GM23338 (cell line): ENCODE data around the gene ACSL6. TPM values are rescaled to one million over a fixed set of nuclear protein-coding genes. Genes with fewer than 3 reads are reported as not detected.

Experiments
- ATAC-seq: fragments of 200-7000 bp; cut with Tn5 transposase; 3 replicates; pipeline ENCODE4 v1.9.1; 2020
- DNase-seq: peaks from one replicate; pipeline ENCODE4 v3.0.0-alpha.2; 2015; ENCODE audit warnings: low spot score
- H2AFZ ChIP-seq: fragments of 200-600 bp; sonication (generic); 2 replicates; pipeline ENCODE4 v1.8.0; 2016; ENCODE audit warnings: antibody characterized with exemption, mild to moderate bottlenecking, moderate library complexity
- H3F3A ChIP-seq: fragments of 200-600 bp; sonication (generic); replicated peaks from 2 replicates; pipeline ENCODE4 v1.8.0; 2017; ENCODE audit warnings: antibody characterized with exemption, mixed run types, low read depth
- H3K27ac ChIP-seq: fragments of 200-600 bp; sonication (generic); 2 replicates; pipeline ENCODE4 v1.6.1; 2016; ENCODE audit warnings: low read depth
- H3K27me3 ChIP-seq: fragments of 200-600 bp; sonication (generic); 2 replicates; pipeline ENCODE4 v1.8.0; 2016; ENCODE audit warnings: mild to moderate bottlenecking, mixed run types, moderate library complexity; ENCODE audit not compliant: insufficient read depth
- H3K36me3 ChIP-seq: fragments of 200-600 bp; sonication (generic); 2 replicates; pipeline ENCODE4 v1.8.0; 2016; ENCODE audit warnings: mild to moderate bottlenecking; ENCODE audit not compliant: insufficient read depth
- H3K4me1 ChIP-seq: fragments of 200-600 bp; sonication (generic); 2 replicates; pipeline ENCODE4 v1.8.0; 2016; ENCODE audit warnings: mild to moderate bottlenecking, moderate library complexity; ENCODE audit not compliant: insufficient read depth
- H3K4me2 ChIP-seq: fragments of 200-600 bp; sonication (generic); 2 replicates; pipeline ENCODE4 v1.7.1; 2017; ENCODE audit warnings: mixed run types
- H3K4me3 ChIP-seq: fragments of 200-600 bp; sonication (generic); 2 replicates; pipeline ENCODE4 v1.6.1; 2016; ENCODE audit warnings: mixed run types
- H3K79me2 ChIP-seq: fragments of 200-600 bp; sonication (generic); replicated peaks from 2 replicates; pipeline ENCODE4 v1.8.0; 2017; ENCODE audit warnings: mild to moderate bottlenecking; ENCODE audit not compliant: insufficient read depth
- H3K9me2 ChIP-seq: fragments of 200-600 bp; sonication (generic); 2 replicates; pipeline ENCODE4 v1.8.0; 2017; ENCODE audit not compliant: insufficient read depth
- H4K20me1 ChIP-seq: fragments of 200-600 bp; sonication (generic); replicated peaks from 2 replicates; pipeline ENCODE4 v1.8.0; 2017; ENCODE audit warnings: mild to moderate bottlenecking; ENCODE audit not compliant: insufficient read depth
- H3K27ac Mint-ChIP-seq: 2 replicates; pipeline ENCODE4 v1.8.0; 2020; ENCODE audit warnings: inconsistent platforms, mild to moderate bottlenecking, moderate library complexity, mixed read lengths
- H3K27me3 Mint-ChIP-seq: 3 replicates; pipeline ENCODE4 v1.8.0; 2022; ENCODE audit warnings: low read depth, mild to moderate bottlenecking, moderate library complexity, mixed read lengths, inconsistent platforms; ENCODE audit not compliant: insufficient read depth, poor library complexity
- H3K36me3 Mint-ChIP-seq: 3 replicates; pipeline ENCODE4 v1.8.0; 2021; ENCODE audit warnings: low read depth, mild to moderate bottlenecking, inconsistent platforms, moderate library complexity, mixed read lengths
- H3K4me1 Mint-ChIP-seq: 3 replicates; pipeline ENCODE4 v1.8.0; 2020; ENCODE audit warnings: mild to moderate bottlenecking, inconsistent platforms, mixed read lengths
- H3K4me3 Mint-ChIP-seq: 3 replicates; pipeline ENCODE4 v1.8.0; 2021; ENCODE audit warnings: moderate library complexity, mild to moderate bottlenecking, inconsistent platforms, mixed read lengths
- H3K9me3 Mint-ChIP-seq: 3 replicates; pipeline ENCODE4 v1.8.0; 2020; ENCODE audit warnings: moderate library complexity, mild to moderate bottlenecking, inconsistent platforms, mixed read lengths
- CREB1 ChIP-seq: fragments of 250-450 bp; sonication (Bioruptor Pico); IDR thresholded peaks from 2 replicates; pipeline ENCODE4 v1.5.0; 2020; ENCODE audit warnings: low read depth, mild to moderate bottlenecking, moderate library complexity
- EZH2 ChIP-seq: fragments of 200-600 bp; sonication (generic); IDR thresholded peaks from one replicate; pipeline ENCODE4 v1.8.0; 2017; ENCODE audit warnings: antibody characterized with exemption, mild to moderate bottlenecking, low read depth; ENCODE audit not compliant: unreplicated experiment
- EZH2phosphoT487 ChIP-seq: fragments of 200-600 bp; sonication (generic); IDR thresholded peaks from one replicate; pipeline ENCODE4 v1.8.1; 2018; ENCODE audit warnings: antibody characterized with exemption; ENCODE audit not compliant: unreplicated experiment
- JUNB ChIP-seq: IDR thresholded peaks from one replicate; pipeline ENCODE4 v1.6.1; 2016; ENCODE audit warnings: antibody characterized with exemption; ENCODE audit not compliant: unreplicated experiment
- NANOG ChIP-seq: IDR thresholded peaks from 2 replicates; pipeline ENCODE4 v1.6.1; 2016; ENCODE audit warnings: antibody characterized with exemption, borderline replicate concordance
- POLR2AphosphoS5 ChIP-seq: IDR thresholded peaks from 2 replicates; pipeline ENCODE4 v1.6.1; 2016; ENCODE audit warnings: antibody characterized with exemption, low read depth
- ZNF114 ChIP-seq: fragments of 250-450 bp; sonication (Bioruptor Pico); IDR thresholded peaks from 2 replicates; pipeline ENCODE4 v1.5.0; 2020; ENCODE audit warnings: mild to moderate bottlenecking, moderate library complexity
- ZNF331 ChIP-seq: fragments of 250-450 bp; sonication (Bioruptor Pico); IDR thresholded peaks from 2 replicates; pipeline ENCODE4 v1.5.0; 2020; ENCODE audit warnings: low read depth, mild to moderate bottlenecking, moderate library complexity
- polyA plus RNA-seq: library from polyadenylated mRNA; unstranded; fragments of >200 nt; fragmentation: Nextera tagmentation; extraction: Ambion mirVana; gene quantifications from 2 replicates; pipeline ENCODE4 v1.2.1, GENCODE V29; 2016
- total RNA-seq: library from RNA; depleted of rRNA; stranded (reverse); fragments of >200 nt; shearing (Covaris generic); gene quantifications from 2 replicates; pipeline ENCODE4 v1.2.3, GENCODE V29; 2014
- TF ChIP-seq, protein P1 (sequence below): IDR thresholded peaks from one replicate; pipeline ENCODE4 v1.6.1; 2018; ENCODE audit warnings: antibody characterized with exemption; ENCODE audit not compliant: unreplicated experiment
- TF ChIP-seq, protein P2 (sequence below): fragments of 250-450 bp; sonication (Bioruptor Pico); IDR thresholded peaks from 2 replicates; pipeline ENCODE4 v1.5.0; 2020; ENCODE audit warnings: mild to moderate bottlenecking, moderate library complexity
- TF ChIP-seq, protein P3 (sequence below): IDR thresholded peaks from 2 replicates; pipeline ENCODE4 v1.6.1; 2016; ENCODE audit warnings: antibody characterized with exemption

The ACSL6 gene
- total and polyA plus RNA-seq, 2 experiments from 2014 or later, result 0.76 to 3.6 TPM

DNA sequence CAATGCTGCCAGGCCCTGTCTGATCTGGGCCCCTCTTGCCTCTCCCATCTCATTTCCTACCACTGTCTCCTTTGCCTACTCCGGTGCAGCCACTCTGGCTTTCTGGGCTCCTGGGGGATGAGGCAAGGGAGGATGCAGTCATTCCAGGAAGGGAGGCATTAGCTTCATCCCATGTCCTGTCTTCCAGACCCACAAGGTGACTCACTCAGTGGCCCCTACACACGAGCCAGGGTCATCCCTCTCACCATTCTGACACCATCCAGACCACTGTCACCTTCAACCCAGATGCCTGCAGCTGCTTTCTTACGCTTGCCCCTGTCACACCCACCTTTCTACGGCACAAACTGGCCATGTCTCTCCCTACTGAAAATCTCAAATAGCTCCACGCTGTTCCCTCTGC lies 19.1 kb downstream of the ACSL6 start:
- Histone ChIP-seq H4K20me1 (no peaks in the 10 kb centered on the region), H3K79me2 (no peaks in the 10 kb centered on the region), H3F3A (no peaks in the 10 kb centered on the region), H3K4me1 (peaks cover 6% of the 10 kb centered on the region; the same call in 1 of the 2 replicates), H3K9me2 (no peaks in the 10 kb centered on the region), H2AFZ (no peak overlapping the region), H3K27ac (no peak overlapping the region), H3K4me2 (no peak overlapping the region), H3K27me3 (no peaks in the 10 kb centered on the region), H3K4me3 (no peak overlapping the region), H3K36me3 (no peaks in the 10 kb centered on the region)
- no peak for ATAC-seq
- no peak for DNase-seq
- no peak for TF ChIP-seq EZH2phosphoT487
- Mint-ChIP-seq H3K9me3 (no peaks in the 10 kb centered on the region), H3K27ac (no peak overlapping the region), H3K4me1 (peaks cover 18% of the 10 kb centered on the region), H3K27me3 (peaks cover 3% of the 10 kb centered on the region), H3K4me3 (no peak overlapping the region), H3K36me3 (no peaks in the 10 kb centered on the region)

DNA sequence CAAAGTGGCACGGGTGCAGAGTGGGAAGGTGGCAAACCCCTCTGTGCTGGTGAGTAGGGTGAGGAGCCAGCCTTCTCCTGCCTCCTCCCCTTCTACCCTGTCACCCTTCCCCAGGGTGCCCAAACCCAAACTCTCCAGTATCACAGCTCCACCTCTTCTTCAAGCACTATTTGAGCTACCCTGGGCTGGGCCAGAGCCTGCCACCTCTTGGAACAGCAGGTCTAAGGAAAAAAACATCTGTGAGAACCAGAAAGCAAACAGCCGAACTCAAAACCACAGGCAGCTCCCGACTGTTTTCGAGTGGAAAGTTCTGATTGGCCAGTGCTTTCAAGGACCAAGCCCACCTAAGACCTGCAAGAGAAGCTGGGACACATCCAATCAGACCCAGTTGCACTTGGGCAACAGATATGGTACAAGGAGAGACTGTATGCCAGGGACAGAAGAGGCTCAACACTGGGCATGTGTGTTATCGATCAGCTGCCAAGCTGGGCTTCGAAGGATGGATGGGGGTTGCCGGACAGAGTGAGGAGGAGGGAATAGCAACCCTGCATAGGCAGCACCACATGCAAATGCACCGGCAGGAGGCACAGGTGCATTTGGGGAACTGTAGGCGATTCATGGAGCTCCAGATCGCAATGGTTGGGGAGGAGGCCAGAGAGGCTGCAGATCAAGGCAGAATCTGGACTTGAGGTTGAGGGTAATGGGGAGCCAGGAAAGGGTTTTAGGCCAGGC lies 19.7 kb downstream of the ACSL6 start:
- Histone ChIP-seq H3K4me2 (no peak overlapping the region), H3K27ac (no peak overlapping the region), H3F3A (no peaks in the 10 kb centered on the region), H3K4me3 (no peak overlapping the region), H3K9me2 (no peaks in the 10 kb centered on the region), H3K36me3 (no peaks in the 10 kb centered on the region), H3K27me3 (no peaks in the 10 kb centered on the region), H2AFZ (no peak overlapping the region), H4K20me1 (no peaks in the 10 kb centered on the region), H3K4me1 (peaks cover 6% of the 10 kb centered on the region; the same call in 1 of the 2 replicates), H3K79me2 (no peaks in the 10 kb centered on the region)
- Mint-ChIP-seq H3K4me1 (peaks cover 18% of the 10 kb centered on the region), H3K27ac (peak overlapping the region; percentile 65; the same call in 1 of the 2 replicates), H3K36me3 (no peaks in the 10 kb centered on the region), H3K9me3 (no peaks in the 10 kb centered on the region), H3K4me3 (no peak overlapping the region), H3K27me3 (peaks cover 3% of the 10 kb centered on the region)
- peak; percentile 11 for DNase-seq
- ATAC-seq, result peak; percentile 56
- TF ChIP-seq JUNB, result no peak
- no peak for TF ChIP-seq NANOG
- TF ChIP-seq, protein P1, sequence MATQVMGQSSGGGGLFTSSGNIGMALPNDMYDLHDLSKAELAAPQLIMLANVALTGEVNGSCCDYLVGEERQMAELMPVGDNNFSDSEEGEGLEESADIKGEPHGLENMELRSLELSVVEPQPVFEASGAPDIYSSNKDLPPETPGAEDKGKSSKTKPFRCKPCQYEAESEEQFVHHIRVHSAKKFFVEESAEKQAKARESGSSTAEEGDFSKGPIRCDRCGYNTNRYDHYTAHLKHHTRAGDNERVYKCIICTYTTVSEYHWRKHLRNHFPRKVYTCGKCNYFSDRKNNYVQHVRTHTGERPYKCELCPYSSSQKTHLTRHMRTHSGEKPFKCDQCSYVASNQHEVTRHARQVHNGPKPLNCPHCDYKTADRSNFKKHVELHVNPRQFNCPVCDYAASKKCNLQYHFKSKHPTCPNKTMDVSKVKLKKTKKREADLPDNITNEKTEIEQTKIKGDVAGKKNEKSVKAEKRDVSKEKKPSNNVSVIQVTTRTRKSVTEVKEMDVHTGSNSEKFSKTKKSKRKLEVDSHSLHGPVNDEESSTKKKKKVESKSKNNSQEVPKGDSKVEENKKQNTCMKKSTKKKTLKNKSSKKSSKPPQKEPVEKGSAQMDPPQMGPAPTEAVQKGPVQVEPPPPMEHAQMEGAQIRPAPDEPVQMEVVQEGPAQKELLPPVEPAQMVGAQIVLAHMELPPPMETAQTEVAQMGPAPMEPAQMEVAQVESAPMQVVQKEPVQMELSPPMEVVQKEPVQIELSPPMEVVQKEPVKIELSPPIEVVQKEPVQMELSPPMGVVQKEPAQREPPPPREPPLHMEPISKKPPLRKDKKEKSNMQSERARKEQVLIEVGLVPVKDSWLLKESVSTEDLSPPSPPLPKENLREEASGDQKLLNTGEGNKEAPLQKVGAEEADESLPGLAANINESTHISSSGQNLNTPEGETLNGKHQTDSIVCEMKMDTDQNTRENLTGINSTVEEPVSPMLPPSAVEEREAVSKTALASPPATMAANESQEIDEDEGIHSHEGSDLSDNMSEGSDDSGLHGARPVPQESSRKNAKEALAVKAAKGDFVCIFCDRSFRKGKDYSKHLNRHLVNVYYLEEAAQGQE, result no peak
- TF ChIP-seq CREB1 (CRISPR knock-in tag), result no peak
- TF ChIP-seq, protein P2, sequence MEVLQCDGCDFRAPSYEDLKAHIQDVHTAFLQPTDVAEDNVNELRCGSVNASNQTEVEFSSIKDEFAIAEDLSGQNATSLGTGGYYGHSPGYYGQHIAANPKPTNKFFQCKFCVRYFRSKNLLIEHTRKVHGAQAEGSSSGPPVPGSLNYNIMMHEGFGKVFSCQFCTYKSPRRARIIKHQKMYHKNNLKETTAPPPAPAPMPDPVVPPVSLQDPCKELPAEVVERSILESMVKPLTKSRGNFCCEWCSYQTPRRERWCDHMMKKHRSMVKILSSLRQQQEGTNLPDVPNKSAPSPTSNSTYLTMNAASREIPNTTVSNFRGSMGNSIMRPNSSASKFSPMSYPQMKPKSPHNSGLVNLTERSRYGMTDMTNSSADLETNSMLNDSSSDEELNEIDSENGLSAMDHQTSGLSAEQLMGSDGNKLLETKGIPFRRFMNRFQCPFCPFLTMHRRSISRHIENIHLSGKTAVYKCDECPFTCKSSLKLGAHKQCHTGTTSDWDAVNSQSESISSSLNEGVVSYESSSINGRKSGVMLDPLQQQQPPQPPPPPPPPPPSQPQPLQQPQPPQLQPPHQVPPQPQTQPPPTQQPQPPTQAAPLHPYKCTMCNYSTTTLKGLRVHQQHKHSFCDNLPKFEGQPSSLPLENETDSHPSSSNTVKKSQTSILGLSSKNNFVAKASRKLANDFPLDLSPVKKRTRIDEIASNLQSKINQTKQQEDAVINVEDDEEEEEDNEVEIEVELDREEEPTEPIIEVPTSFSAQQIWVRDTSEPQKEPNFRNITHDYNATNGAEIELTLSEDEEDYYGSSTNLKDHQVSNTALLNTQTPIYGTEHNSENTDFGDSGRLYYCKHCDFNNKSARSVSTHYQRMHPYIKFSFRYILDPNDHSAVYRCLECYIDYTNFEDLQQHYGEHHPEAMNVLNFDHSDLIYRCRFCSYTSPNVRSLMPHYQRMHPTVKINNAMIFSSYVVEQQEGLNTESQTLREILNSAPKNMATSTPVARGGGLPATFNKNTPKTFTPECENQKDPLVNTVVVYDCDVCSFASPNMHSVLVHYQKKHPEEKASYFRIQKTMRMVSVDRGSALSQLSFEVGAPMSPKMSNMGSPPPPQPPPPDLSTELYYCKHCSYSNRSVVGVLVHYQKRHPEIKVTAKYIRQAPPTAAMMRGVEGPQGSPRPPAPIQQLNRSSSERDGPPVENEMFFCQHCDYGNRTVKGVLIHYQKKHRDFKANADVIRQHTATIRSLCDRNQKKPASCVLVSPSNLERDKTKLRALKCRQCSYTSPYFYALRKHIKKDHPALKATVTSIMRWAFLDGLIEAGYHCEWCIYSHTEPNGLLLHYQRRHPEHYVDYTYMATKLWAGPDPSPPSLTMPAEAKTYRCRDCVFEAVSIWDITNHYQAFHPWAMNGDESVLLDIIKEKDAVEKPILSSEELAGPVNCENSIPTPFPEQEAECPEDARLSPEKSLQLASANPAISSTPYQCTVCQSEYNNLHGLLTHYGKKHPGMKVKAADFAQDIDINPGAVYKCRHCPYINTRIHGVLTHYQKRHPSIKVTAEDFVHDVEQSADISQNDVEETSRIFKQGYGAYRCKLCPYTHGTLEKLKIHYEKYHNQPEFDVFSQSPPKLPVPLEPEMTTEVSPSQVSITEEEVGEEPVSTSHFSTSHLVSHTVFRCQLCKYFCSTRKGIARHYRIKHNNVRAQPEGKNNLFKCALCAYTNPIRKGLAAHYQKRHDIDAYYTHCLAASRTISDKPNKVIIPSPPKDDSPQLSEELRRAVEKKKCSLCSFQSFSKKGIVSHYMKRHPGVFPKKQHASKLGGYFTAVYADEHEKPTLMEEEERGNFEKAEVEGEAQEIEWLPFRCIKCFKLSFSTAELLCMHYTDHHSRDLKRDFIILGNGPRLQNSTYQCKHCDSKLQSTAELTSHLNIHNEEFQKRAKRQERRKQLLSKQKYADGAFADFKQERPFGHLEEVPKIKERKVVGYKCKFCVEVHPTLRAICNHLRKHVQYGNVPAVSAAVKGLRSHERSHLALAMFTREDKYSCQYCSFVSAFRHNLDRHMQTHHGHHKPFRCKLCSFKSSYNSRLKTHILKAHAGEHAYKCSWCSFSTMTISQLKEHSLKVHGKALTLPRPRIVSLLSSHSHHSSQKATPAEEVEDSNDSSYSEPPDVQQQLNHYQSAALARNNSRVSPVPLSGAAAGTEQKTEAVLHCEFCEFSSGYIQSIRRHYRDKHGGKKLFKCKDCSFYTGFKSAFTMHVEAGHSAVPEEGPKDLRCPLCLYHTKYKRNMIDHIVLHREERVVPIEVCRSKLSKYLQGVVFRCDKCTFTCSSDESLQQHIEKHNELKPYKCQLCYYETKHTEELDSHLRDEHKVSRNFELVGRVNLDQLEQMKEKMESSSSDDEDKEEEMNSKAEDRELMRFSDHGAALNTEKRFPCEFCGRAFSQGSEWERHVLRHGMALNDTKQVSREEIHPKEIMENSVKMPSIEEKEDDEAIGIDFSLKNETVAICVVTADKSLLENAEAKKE (CRISPR knock-in tag), result no peak
- TF ChIP-seq, protein P3, sequence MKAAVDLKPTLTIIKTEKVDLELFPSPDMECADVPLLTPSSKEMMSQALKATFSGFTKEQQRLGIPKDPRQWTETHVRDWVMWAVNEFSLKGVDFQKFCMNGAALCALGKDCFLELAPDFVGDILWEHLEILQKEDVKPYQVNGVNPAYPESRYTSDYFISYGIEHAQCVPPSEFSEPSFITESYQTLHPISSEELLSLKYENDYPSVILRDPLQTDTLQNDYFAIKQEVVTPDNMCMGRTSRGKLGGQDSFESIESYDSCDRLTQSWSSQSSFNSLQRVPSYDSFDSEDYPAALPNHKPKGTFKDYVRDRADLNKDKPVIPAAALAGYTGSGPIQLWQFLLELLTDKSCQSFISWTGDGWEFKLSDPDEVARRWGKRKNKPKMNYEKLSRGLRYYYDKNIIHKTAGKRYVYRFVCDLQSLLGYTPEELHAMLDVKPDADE, result no peak
- TF ChIP-seq EZH2, result no peak
- TF ChIP-seq EZH2phosphoT487, result no peak
- TF ChIP-seq ZNF331 (CRISPR knock-in tag), result no peak
- no peak for TF ChIP-seq POLR2AphosphoS5
- TF ChIP-seq ZNF114 (CRISPR knock-in tag), result no peak
